ENCODE data around the gene KSR2.

Gene KSR2

DNA sequence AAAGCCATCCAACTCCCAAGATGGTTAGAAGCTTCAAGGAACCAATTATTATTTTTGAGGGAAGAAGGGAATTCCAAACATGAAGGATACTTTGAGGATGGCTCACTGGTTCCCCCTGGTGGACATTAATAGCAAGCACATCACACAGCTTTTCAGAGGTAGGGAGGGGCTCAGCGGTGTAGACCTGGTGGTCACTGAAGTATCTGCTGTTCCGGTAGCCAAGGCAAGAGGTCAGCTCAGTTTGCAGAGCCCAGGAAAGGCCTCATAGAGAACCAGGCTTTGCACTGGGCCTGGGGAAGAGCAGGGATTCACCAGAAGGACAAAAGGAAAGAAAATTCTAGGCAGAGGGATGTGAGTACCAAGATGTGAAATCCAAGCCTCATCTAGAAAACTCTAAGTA is 118.7 kb downstream of the KSR2 start:
- Histone ChIP-seq H3K27me3 (ENCODE audit: control insufficient read depth, insufficient read depth, low read length) (no peaks in the 10 kb centered on the region), H3K4me2 (ENCODE audit: low read length) (no peak overlapping the region), H3K4me1 (no peaks in the 10 kb centered on the region), H3K27ac (no peak overlapping the region), H3K4me3 (ENCODE audit: low read depth, low read length) (no peak overlapping the region), H3K9me3 (ENCODE audit: control insufficient read depth, low read length) (no peaks in the 10 kb centered on the region), H3K79me2 (no peaks in the 10 kb centered on the region), H3K36me3 (ENCODE audit: control insufficient read depth, insufficient read depth, low read length) (no peaks in the 10 kb centered on the region), H3K9ac (no peak overlapping the region), H2AFZ (no peak overlapping the region)
- TF ChIP-seq, protein P1, sequence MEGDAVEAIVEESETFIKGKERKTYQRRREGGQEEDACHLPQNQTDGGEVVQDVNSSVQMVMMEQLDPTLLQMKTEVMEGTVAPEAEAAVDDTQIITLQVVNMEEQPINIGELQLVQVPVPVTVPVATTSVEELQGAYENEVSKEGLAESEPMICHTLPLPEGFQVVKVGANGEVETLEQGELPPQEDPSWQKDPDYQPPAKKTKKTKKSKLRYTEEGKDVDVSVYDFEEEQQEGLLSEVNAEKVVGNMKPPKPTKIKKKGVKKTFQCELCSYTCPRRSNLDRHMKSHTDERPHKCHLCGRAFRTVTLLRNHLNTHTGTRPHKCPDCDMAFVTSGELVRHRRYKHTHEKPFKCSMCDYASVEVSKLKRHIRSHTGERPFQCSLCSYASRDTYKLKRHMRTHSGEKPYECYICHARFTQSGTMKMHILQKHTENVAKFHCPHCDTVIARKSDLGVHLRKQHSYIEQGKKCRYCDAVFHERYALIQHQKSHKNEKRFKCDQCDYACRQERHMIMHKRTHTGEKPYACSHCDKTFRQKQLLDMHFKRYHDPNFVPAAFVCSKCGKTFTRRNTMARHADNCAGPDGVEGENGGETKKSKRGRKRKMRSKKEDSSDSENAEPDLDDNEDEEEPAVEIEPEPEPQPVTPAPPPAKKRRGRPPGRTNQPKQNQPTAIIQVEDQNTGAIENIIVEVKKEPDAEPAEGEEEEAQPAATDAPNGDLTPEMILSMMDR (IDR thresholded peaks at IDR 0.05): peak; percentile 82

GRCh38 chr12:117847371-117847770 is 121.4 kb downstream of the KSR2 start:
- Histone ChIP-seq H3K9ac (no peak overlapping the region), H3K27me3 (ENCODE audit: control insufficient read depth, insufficient read depth, low read length) (no peaks in the 10 kb centered on the region), H3K4me3 (ENCODE audit: low read depth, low read length) (no peak overlapping the region), H2AFZ (no peak overlapping the region), H3K9me3 (ENCODE audit: control insufficient read depth, low read length) (no peaks in the 10 kb centered on the region), H3K79me2 (no peaks in the 10 kb centered on the region), H3K4me1 (no peaks in the 10 kb centered on the region), H3K27ac (no peak overlapping the region), H3K36me3 (ENCODE audit: control insufficient read depth, insufficient read depth, low read length) (no peaks in the 10 kb centered on the region), H3K4me2 (ENCODE audit: low read length) (no peak overlapping the region)
- TF ChIP-seq, protein P1 (IDR thresholded peaks at IDR 0.05): no peak

- H3K27me3 ChIP-seq (ENCODE audit: control insufficient read depth, insufficient read depth, low read length): no peaks in the 10 kb centered on the region
- H3K4me1 ChIP-seq: no peaks in the 10 kb centered on the region
Observed at GRCh38 chr12:117845271-117845904, 123.4 kb downstream of the KSR2 start.

GRCh38 chr12:117844114-117844830 is 124.5 kb downstream of the KSR2 start:
- Histone ChIP-seq H2AFZ (no peak overlapping the region), H3K9ac (no peak overlapping the region), H3K36me3 (ENCODE audit: control insufficient read depth, insufficient read depth, low read length) (no peaks in the 10 kb centered on the region), H3K79me2 (no peaks in the 10 kb centered on the region), H3K4me1 (no peaks in the 10 kb centered on the region), H3K27me3 (ENCODE audit: control insufficient read depth, insufficient read depth, low read length) (no peaks in the 10 kb centered on the region), H3K4me3 (ENCODE audit: low read depth, low read length) (no peak overlapping the region), H3K27ac (no peak overlapping the region), H3K4me2 (ENCODE audit: low read length) (no peak overlapping the region), H3K9me3 (ENCODE audit: control insufficient read depth, low read length) (no peaks in the 10 kb centered on the region)
- TF ChIP-seq, protein P1 (IDR thresholded peaks at IDR 0.05): no peak

More at GRCh38 chr12:117845271-117845904, 123.4 kb downstream of the KSR2 start:
- H3K4me2 ChIP-seq (ENCODE audit: low read length): no peak overlapping the region
- H3K4me3 ChIP-seq (ENCODE audit: low read depth, low read length): no peak overlapping the region
- H3K36me3 ChIP-seq (ENCODE audit: control insufficient read depth, insufficient read depth, low read length): no peaks in the 10 kb centered on the region
- H3K9ac ChIP-seq: no peak overlapping the region
- TF ChIP-seq, protein P1 (IDR thresholded peaks at IDR 0.05): no peak
- H2AFZ ChIP-seq: no peak overlapping the region
- H3K27ac ChIP-seq: no peak overlapping the region
- no peaks in the 10 kb centered on the region for H3K9me3 ChIP-seq (ENCODE audit: control insufficient read depth, low read length)
- no peaks in the 10 kb centered on the region for H3K79me2 ChIP-seq

All from parathyroid adenoma (tissue), 2 donors.